GM08714 (cell line): ENCODE data around the gene NF1.

Source experiments
- H3K4me3 ChIP-seq: fragments of 200-500 bp; sonication (Bioruptor generic); 2 replicates; pipeline ENCODE4 v1.5.1; 2014; ENCODE audit warnings: mild to moderate bottlenecking, low read length, inconsistent platforms
- ZNF274 ChIP-seq: IDR thresholded peaks from 2 replicates; pipeline ENCODE4 v1.6.1; 2012; ENCODE audit warnings: mild to moderate bottlenecking, low read depth, low read length

The NF1 gene

DNA sequence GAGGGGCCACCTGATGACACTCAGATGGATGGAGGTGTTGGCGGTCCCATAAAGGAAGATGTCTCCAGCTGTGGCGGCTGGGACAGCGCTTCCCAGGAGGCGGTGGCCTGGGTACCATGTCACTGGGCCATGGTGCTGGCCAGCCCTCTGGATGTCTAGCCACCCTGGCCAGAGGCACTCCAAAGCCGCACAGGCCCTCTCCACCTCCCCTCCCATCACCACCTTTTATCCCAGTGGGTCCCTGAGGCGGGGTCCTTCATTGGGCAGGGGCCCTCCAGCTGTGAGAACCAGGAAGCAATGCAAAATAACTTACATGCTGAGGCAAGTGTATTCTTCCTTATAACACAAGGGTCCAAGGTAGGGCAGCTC lies 319.8 kb downstream of the NF1 start:
- no peak overlapping the region for H3K4me3 ChIP-seq
- TF ChIP-seq ZNF274 = no peak

GRCh38 chr17:31415004-31415454 lies 320.3 kb downstream of the NF1 start:
- no peak overlapping the region for H3K4me3 ChIP-seq
- no peak for TF ChIP-seq ZNF274

DNA sequence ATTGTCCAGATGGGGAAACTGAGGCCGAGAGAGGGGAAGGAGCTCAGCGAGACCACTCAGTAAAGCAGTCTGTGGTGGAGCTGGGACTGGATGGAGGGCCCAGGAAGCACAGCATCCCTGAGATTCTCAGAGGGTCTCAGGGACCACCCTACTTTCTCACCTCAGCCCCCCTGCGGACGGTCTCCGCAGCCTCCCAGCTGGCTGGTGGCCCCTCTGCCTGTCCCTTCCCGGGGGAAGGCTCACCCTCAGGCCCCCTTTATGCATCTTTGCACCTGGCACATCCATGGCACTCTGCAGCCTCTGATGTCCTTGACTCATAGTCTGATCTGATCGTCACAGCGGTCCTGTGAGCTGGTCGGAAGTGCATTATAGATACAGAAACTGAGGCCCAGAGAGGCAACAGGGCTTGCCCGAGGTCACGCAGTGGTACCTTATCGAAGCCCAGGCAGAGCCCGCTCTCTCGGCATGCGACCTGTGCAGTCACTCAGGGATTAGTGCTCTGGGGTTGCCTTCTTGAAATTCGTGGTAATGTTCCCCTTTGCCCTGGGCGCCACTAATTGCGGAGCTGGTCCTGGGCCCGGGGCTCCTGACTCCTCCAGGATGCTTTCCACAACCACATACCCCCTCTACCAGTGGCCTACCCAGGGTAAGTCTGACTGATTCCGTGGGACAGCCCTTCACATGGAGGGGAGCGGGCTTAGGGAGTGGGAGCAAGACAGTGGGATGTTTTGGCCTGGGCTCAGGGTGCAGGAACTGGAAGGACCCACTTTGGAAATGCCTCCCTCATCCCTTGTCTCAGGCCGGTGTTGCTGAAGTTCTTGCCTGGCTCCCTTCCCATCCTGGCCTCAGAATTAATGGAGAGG lies 321.1 kb downstream of the NF1 start:
- no peak overlapping the region for H3K4me3 ChIP-seq

GRCh38 chr17:31416503-31416923 lies 321.7 kb downstream of the NF1 start:
- H3K4me3 ChIP-seq = no peak overlapping the region
- no peak for TF ChIP-seq ZNF274

More for the DNA sequence above, 321.1 kb downstream of the NF1 start:
- TF ChIP-seq ZNF274 = no peak

GRCh38 chr17:31417051-31417792 lies 322.4 kb downstream of the NF1 start:
- H3K4me3 ChIP-seq = no peak overlapping the region
- TF ChIP-seq ZNF274 = no peak

DNA sequence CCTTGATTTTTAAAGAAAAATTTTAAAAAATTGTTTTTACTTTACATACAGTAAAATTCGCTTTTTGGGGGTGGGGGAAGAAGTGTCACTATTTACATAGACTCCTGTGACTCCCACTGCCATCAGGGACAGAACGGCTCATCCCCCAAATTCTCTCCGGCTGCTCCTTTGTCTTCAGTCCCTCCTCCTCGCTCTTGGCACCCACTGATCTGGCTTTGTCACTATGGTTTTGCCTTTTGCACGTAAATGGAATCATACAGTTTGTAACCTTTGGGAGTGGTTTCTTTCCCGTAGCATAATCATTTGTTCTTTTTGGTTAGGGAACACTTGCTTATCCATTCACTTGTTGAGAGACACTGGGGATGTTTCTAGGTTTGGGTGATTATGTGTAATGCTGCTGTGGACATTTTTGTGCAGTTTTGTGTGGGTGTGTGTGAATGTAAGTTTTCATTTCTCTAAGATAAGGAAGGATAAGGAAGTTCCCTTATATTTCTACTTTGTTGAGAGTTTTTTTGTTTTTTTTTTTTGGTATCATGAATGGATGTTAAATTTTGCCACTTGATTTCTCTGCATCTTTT lies 324.1 kb downstream of the NF1 start:
- TF ChIP-seq ZNF274 = no peak
- H3K4me3 ChIP-seq = no peak overlapping the region

DNA sequence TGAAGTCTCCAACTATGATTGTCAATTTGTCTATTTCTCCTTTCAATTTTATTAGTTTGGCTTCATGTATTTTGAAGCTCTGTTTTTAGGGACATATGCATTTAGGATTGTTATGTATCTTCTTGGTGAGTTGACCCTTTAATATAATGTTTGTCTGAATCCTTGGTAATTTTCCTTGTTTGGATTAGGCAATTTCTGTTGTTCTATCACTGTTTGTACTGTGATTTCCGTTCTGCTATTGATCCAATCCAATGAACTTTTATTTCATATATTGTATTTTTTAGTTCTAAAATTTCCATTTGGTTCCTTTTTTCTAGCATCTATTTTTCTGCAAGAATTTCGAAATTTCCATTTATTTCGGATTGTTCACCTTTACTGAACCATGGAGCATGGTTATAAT lies 327.7 kb downstream of the NF1 start:
- H3K4me3 ChIP-seq = no peak overlapping the region
- no peak for TF ChIP-seq ZNF274

DNA sequence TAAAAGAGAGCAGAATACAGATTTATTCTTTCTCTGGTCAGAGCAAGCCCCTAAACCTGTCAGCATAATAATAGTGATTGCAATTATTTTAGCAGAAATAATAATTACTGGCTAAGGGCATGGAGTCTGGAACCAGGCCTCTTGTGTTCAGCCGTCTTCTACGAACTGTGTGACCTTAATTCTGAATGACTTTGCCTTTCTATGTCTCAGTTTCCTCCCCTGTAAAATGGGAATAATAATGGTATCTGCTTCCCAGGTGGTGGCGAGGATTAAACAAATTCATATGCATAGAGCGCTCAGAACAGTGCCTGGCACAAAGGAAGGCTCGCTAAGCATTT lies 330.1 kb downstream of the NF1 start:
- H3K4me3 ChIP-seq = no peak overlapping the region
- no peak for TF ChIP-seq ZNF274

GRCh38 chr17:31425282-31426040 lies 330.7 kb downstream of the NF1 start:
- no peak for TF ChIP-seq ZNF274
- no peak overlapping the region for H3K4me3 ChIP-seq
